GM19193 (cell line): ENCODE measurements around the gene ABCC3.

Experiments
- POLR2A ChIP-seq: IDR thresholded peaks from 4 replicates; pipeline ENCODE4 v1.6.1; 2011; ENCODE audit not compliant: insufficient read depth, insufficient read length; ENCODE audit errors: extremely low read depth

The ABCC3 gene

GRCh38 chr17:50686494-50687199, 52.0 kb downstream of the ABCC3 start:
- TF ChIP-seq POLR2A: no peak

GRCh38 chr17:50687200-50688066, 52.8 kb downstream of the ABCC3 start:
- no peak for TF ChIP-seq POLR2A

GRCh38 chr17:50688245-50688644, 53.6 kb downstream of the ABCC3 start:
- TF ChIP-seq POLR2A: no peak

- no peak for TF ChIP-seq POLR2A
These were observed 54.6 kb downstream of the ABCC3 start for GRCh38 chr17:50689251-50689650.

GRCh38 chr17:50689956-50690886, 55.5 kb downstream of the ABCC3 start:
- no peak for TF ChIP-seq POLR2A

GRCh38 chr17:50690887-50691549, 56.3 kb downstream of the ABCC3 start:
- TF ChIP-seq POLR2A: no peak

- TF ChIP-seq POLR2A: no peak
These were observed 57.1 kb downstream of the ABCC3 start for GRCh38 chr17:50691550-50692447.

GRCh38 chr17:50692448-50693035, 57.9 kb downstream of the ABCC3 start:
- no peak for TF ChIP-seq POLR2A

GRCh38 chr17:50693036-50693682, 58.5 kb downstream of the ABCC3 start:
- TF ChIP-seq POLR2A: no peak

GRCh38 chr17:50696365-50696879, 61.7 kb downstream of the ABCC3 start:
- TF ChIP-seq POLR2A: no peak

- no peak for TF ChIP-seq POLR2A
These were observed 62.4 kb downstream of the ABCC3 start for GRCh38 chr17:50697062-50697461.

- TF ChIP-seq POLR2A: no peak
These were observed 63.1 kb downstream of the ABCC3 start for GRCh38 chr17:50697663-50698272.
